HepG2 (cell line): ENCODE measurements around the gene SFI1. TPM values are rescaled to one million over a fixed set of nuclear protein-coding genes. Genes with fewer than 3 reads are reported as not detected.

ENCODE experiments used
- ATAC-seq: fragments of 200-7000 bp; cut with Tn5 transposase; 3 replicates; pipeline ENCODE4 v1.9.1; 2020; ENCODE audit warnings: mild to moderate bottlenecking, moderate library complexity
- BruUV-seq: library from RNA; stranded (reverse); fragments of 400-500 nt; replicated peaks from 2 replicates; lab custom pipeline; 2021; lab: Mats Ljungman, UMichigan
- CTCF ChIA-PET: fragments of 300-600 bp; formaldehyde crosslinking; extraction: SDS; loops from one replicate; lab custom pipeline; 2021; ENCODE audit warnings: low total read pairs, inconsistent platforms, low intra/inter-chr PET ratio; lab: Yijun Ruan, JAX
- POLR2A ChIA-PET: fragments of 350-600 bp; sonication (Branson Sonifier 250); formaldehyde crosslinking; loops from one replicate; lab custom pipeline; 2020; ENCODE audit warnings: antibody characterized with exemption, inconsistent platforms; lab: Yijun Ruan, JAX
- DNase-seq: peaks from one replicate; pipeline ENCODE4 v3.0.0-alpha.2; 2015; ENCODE audit warnings: low spot score
- FAIRE-seq: peaks from 3 replicates; lab custom pipeline; 2011; peaks lifted over from hg19 to GRCh38; lab: Jason Lieb, UNC
- H2AFZ ChIP-seq: one replicate; pipeline ENCODE4 v1.6.1; 2011; ENCODE audit warnings: low read length, inconsistent platforms
- H3K27ac ChIP-seq: fragments of 300-600 bp; 3 replicates; pipeline ENCODE4 v1.8.0; 2011; ENCODE audit warnings: mixed run types, mild to moderate bottlenecking, mixed read lengths, low read length, inconsistent platforms; ENCODE audit not compliant: insufficient read depth; ENCODE audit errors: extremely low read length
- H3K27me3 ChIP-seq, 2 experiments: fragments of 200-600 bp in 1 of 2; 2 replicates in 1 of 2; 3 replicates in 1 of 2; pipeline versions ENCODE4 v1.6.0 to v1.8.0; 2011; ENCODE audit warnings: low read length in 2 of 2, mild to moderate bottlenecking in 2 of 2, moderate library complexity in 2 of 2, inconsistent platforms in 1 of 2; ENCODE audit not compliant: insufficient read depth in 2 of 2, control insufficient read depth in 1 of 2
- H3K36me3 ChIP-seq, 2 experiments: fragments of 200-600 bp in 1 of 2; replicated peaks in 1 of 2; 2 replicates in 1 of 2; 3 replicates in 1 of 2; pipeline versions ENCODE4 v1.5.1 to v1.8.0; 2011; ENCODE audit warnings: low read length in 2 of 2, inconsistent platforms in 1 of 2; ENCODE audit not compliant: insufficient read depth in 2 of 2, control insufficient read depth in 1 of 2
- H3K4me1 ChIP-seq: 2 replicates; pipeline ENCODE4 v1.5.1; 2012; ENCODE audit warnings: low read length, inconsistent platforms; ENCODE audit not compliant: insufficient read depth
- H3K4me2 ChIP-seq: 2 replicates; pipeline ENCODE4 v1.6.0; 2011; ENCODE audit warnings: low read depth, low read length, inconsistent platforms
- H3K4me3 ChIP-seq, 3 experiments: fragments of 200-600 bp in 1 of 3; sonication (generic), shearing (Covaris generic) in 1 of 3; replicated peaks in 1 of 3; 2 replicates each; pipeline ENCODE4 v1.5.1; 2011 to 2016; ENCODE audit warnings: low read length in 3 of 3, inconsistent platforms in 2 of 3, low read depth in 2 of 3, mild to moderate bottlenecking in 2 of 3, control low read depth in 1 of 3, mixed read lengths in 1 of 3; ENCODE audit not compliant: insufficient read depth in 1 of 3
- H3K79me2 ChIP-seq: one replicate; pipeline ENCODE4 v1.6.1; 2011; ENCODE audit warnings: low read length, inconsistent platforms; ENCODE audit not compliant: insufficient read depth
- H3K9ac ChIP-seq: 2 replicates; pipeline ENCODE4 v1.6.0; 2011; ENCODE audit warnings: mild to moderate bottlenecking, low read depth, low read length, inconsistent platforms; ENCODE audit not compliant: insufficient read depth
- H3K9me3 ChIP-seq: 2 replicates; pipeline ENCODE4 v1.5.1; 2012; ENCODE audit warnings: mild to moderate bottlenecking, low read length
- H4K20me1 ChIP-seq: 2 replicates; pipeline ENCODE4 v1.6.0; 2011; ENCODE audit warnings: inconsistent platforms, mild to moderate bottlenecking, low read length, moderate library complexity; ENCODE audit not compliant: insufficient read depth
- CBFB ChIP-seq: sonication (generic); formaldehyde crosslinking; IDR thresholded peaks from 2 replicates; pipeline ENCODE4 v1.4.0; 2020; ENCODE audit warnings: missing genetic modification reagents
- ESRRA ChIP-seq: sonication (generic); formaldehyde crosslinking; IDR thresholded peaks from 2 replicates; pipeline ENCODE4 v1.5.1; 2020; ENCODE audit warnings: mild to moderate bottlenecking, low read depth, missing genetic modification reagents
- MED8 ChIP-seq: sonication (generic); formaldehyde crosslinking; IDR thresholded peaks from 2 replicates; pipeline ENCODE4 v1.8.1; 2023; ENCODE audit warnings: mild to moderate bottlenecking, missing genetic modification reagents; ENCODE audit not compliant: insufficient replicate concordance
- SSRP1 ChIP-seq: IDR thresholded peaks from 2 replicates; pipeline ENCODE4 v1.6.1; 2016; ENCODE audit warnings: control low read depth
- ZNF564 ChIP-seq: sonication (generic); formaldehyde crosslinking; IDR thresholded peaks from 2 replicates; pipeline ENCODE4 v1.8.1; 2023; ENCODE audit warnings: mild to moderate bottlenecking, missing genetic modification reagents
- ZUFSP ChIP-seq: sonication (generic); formaldehyde crosslinking; IDR thresholded peaks from 2 replicates; pipeline ENCODE4 v1.9.0; 2021; ENCODE audit warnings: missing genetic modification reagents, mild to moderate bottlenecking, borderline replicate concordance
- WGBS: methylation state at CpG from one replicate; pipeline ENCODE4 v1.1.6; 2017; ENCODE audit warnings: low lambda C conversion rate; 5-methylcytosine and 5-hydroxymethylcytosine counted together
- in situ Hi-C: cut with HindIII; loops from 2 replicates; pipeline ENCODE4 v1.10.0; 2017; ENCODE audit warnings: low pct_unique_long_range_greater_than_20kb; ENCODE audit not compliant: extremely low pct_ligation_motif_present
- intact Hi-C: fragments of 100-400 bp; cut with micrococcal nuclease; formaldehyde crosslinking; loops from one replicate; pipeline ENCODE4 v1.10.0; 2022; ENCODE audit not compliant: unreplicated experiment
- polyA plus RNA-seq, 8 experiments: library from polyadenylated mRNA; depleted of rRNA in 3 of 8; stranded (reverse) in 7 of 8; unstranded in 1 of 8; fragments of >200 nt; fragmentation: Illumina TruSeq in 4 of 8; extraction: Trizol in 4 of 8; gene quantifications; 2 replicates each; pipeline versions ENCODE4 v1.2.1 to v1.2.3, GENCODE V29; 2011 to 2016; ENCODE audit warnings: low read depth in 4 of 8, missing spikeins in 1 of 8, mixed read lengths in 1 of 8; ENCODE audit not compliant: insufficient read depth in 1 of 8
- total RNA-seq, 5 experiments: library from RNA; depleted of rRNA; stranded (reverse); fragments of >200 nt; fragmentation: Illumina TruSeq; extraction: Trizol; gene quantifications; 2 replicates each; pipeline ENCODE4 v1.2.3, GENCODE V29; 2016; ENCODE audit warnings: low read depth in 1 of 5

The SFI1 gene
- total and polyA plus RNA-seq, 2 of the 13 experiments (the other 11 are each of a cell fraction or from before 2014, with no cell fraction given), result 20.5 to 40.1 TPM

- 0 out of 5 replicates have a peak, but pooled peaks cover 0 to under 1% of the 10 kb centered on the region in 2 experiments for H3K36me3 ChIP-seq
- FAIRE-seq, result no peak
- WGBS, result 86% methylated on average over 2 of the region's 2 CpGs
- intact Hi-C loops (no loop called here), in situ Hi-C loops (no loop called here)
- no peak overlapping the region for H3K9ac ChIP-seq
- peaks cover 17% of the 10 kb centered on the region for H3K4me1 ChIP-seq
- ChIA-PET POLR2A (no interaction called here), CTCF (no interaction called here)
- H2AFZ ChIP-seq, result no peak overlapping the region
- no peak overlapping the region for H3K27ac ChIP-seq
- no peaks in the 10 kb centered on the region for H4K20me1 ChIP-seq
- no peaks in the 10 kb centered on the region for H3K9me3 ChIP-seq
- BruUV-seq, result no TSS peak
- peaks cover 5% of the 10 kb centered on the region for H3K79me2 ChIP-seq
- no peak overlapping the region for H3K4me3 ChIP-seq
- DNase-seq, result no peak
- no peak overlapping the region; the same call in 1 of the 2 replicates for H3K4me2 ChIP-seq
- ATAC-seq, result no peak
- TF ChIP-seq ZUFSP (CRISPR knock-in tag) (no peak), CBFB (CRISPR knock-in tag) (no peak), ESRRA (no peak), MED8 (CRISPR knock-in tag) (no peak)
- H3K27me3 ChIP-seq, result no peaks in the 10 kb centered on the region
Measured at GRCh38 chr22:31595271-31595670, 98.9 kb downstream of the SFI1 start.

DNA sequence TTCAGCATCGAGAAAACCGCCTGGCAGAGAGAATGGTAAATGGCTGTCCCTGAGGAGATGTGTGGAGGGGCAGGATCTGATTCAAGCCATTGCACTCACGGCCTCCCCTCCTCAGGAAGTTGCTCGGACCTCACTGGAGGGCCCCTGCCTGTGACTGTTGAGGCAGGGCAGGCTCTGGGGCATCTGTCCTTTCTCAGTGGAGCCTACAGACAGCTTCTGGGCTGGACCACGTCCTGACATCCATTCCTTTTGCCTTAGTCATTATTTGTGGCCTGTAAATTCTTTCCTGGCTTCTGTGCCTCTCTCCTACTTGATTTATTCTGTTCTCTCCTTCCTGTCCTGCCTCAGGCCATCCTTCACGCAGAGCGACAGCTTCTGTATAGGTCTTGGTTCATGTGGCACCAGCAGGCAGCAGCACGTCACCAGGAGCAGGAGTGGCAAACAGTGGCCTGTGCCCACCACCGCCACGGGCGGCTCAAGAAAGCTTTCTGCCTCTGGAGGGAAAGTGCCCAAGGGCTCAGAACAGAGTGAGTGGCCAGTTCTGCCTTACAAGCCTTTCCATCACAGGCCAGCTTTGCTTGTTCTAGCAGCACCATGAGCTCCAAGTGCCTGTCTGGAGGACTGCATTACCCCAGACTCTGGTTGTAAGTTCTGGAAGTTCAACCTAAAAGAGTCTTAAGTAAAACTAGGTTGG, 106.1 kb downstream of the SFI1 start:
- no peak for DNase-seq
- intact Hi-C loops, result loop anchor here (5.0 kb wide), 1 partner anchor 40 kb away; no protein-coding TSS in a partner anchor
- no TSS peak for BruUV-seq
- no peak overlapping the region for H3K9ac ChIP-seq
- TF ChIP-seq SSRP1, result no peak
- TF ChIP-seq ZNF564 (CRISPR knock-in tag), result 0 out of 2 replicates have a peak, but pooled peaks have one; percentile 30
- TF ChIP-seq, all 625 proteins: peak for 1
- Histone ChIP-seq H3K4me3 (no peak overlapping the region), H3K4me1 (peaks cover 25% of the 10 kb centered on the region), H3K79me2 (peaks cover 2% of the 10 kb centered on the region), H3K4me2 (no peak overlapping the region), H4K20me1 (no peaks in the 10 kb centered on the region), H3K9me3 (no peaks in the 10 kb centered on the region), H3K27ac (no peak overlapping the region), H3K36me3 (peaks cover 12 to 40% of the 10 kb centered on the region in 2 experiments; a peak in 4 of 5 replicates), H2AFZ (no peak overlapping the region), H3K27me3 (no peaks in the 10 kb centered on the region)
- ChIA-PET CTCF (no interaction called here), POLR2A (no interaction called here)
- 85% methylated on average over 11 of the region's 11 CpGs for WGBS
- in situ Hi-C loops, result no loop called here
- no peak for FAIRE-seq
- ATAC-seq, result no peak
